ENCODE data around the gene RGS7.
"Not testable (repeated sequence)": the region's sequence is repeated elsewhere in the genome, so short reads cannot be mapped to it uniquely, and the experiment has no call there.

RGS7 gene

GRCh38 chr1:241180569-241180968 is 176.4 kb downstream of the RGS7 start:
- H3K4me3 ChIP-seq (ENCODE audit: low read depth, low read length): no peak overlapping the region
- DNase-seq (ENCODE audit: low read depth): no peak
- no peak for TF ChIP-seq CTCF (IDR thresholded peaks at IDR 0.05; ENCODE audit: low read depth, low read length, missing control alignments)
- in situ Hi-C loops (cut with HindIII; ENCODE audit: low sequenced_read_pairs): no loop called here

- in situ Hi-C loops (cut with HindIII; ENCODE audit: low sequenced_read_pairs): no loop called here
- no peak for DNase-seq (ENCODE audit: low read depth)
- no peak for TF ChIP-seq CTCF (IDR thresholded peaks at IDR 0.05; ENCODE audit: low read depth, low read length, missing control alignments)
- no peak overlapping the region for H3K4me3 ChIP-seq (ENCODE audit: low read depth, low read length)
Measured at GRCh38 chr1:241177660-241178059, 179.3 kb downstream of the RGS7 start.

- no peak for DNase-seq (ENCODE audit: low read depth)
- in situ Hi-C loops (cut with HindIII; ENCODE audit: low sequenced_read_pairs): no loop called here
- H3K4me3 ChIP-seq (ENCODE audit: low read depth, low read length): no peak overlapping the region
- TF ChIP-seq CTCF (IDR thresholded peaks at IDR 0.05; ENCODE audit: low read depth, low read length, missing control alignments): no peak
Measured at GRCh38 chr1:241172486-241172885, 184.5 kb downstream of the RGS7 start.

- in situ Hi-C loops (cut with HindIII; ENCODE audit: low sequenced_read_pairs): no loop called here
- no peak for DNase-seq (ENCODE audit: low read depth)
- no peak for TF ChIP-seq CTCF (IDR thresholded peaks at IDR 0.05; ENCODE audit: low read depth, low read length, missing control alignments)
- no peak overlapping the region for H3K4me3 ChIP-seq (ENCODE audit: low read depth, low read length)
Measured at GRCh38 chr1:241171991-241172390, 185.0 kb downstream of the RGS7 start.

GRCh38 chr1:241167121-241167630 is 189.8 kb downstream of the RGS7 start:
- TF ChIP-seq CTCF (IDR thresholded peaks at IDR 0.05; ENCODE audit: low read depth, low read length, missing control alignments): no peak
- H3K4me3 ChIP-seq (ENCODE audit: low read depth, low read length): no peak overlapping the region
- no peak for DNase-seq (ENCODE audit: low read depth)
- in situ Hi-C loops (cut with HindIII; ENCODE audit: low sequenced_read_pairs): no loop called here

GRCh38 chr1:241166625-241167024 is 190.4 kb downstream of the RGS7 start:
- DNase-seq (ENCODE audit: low read depth): no peak
- in situ Hi-C loops (cut with HindIII; ENCODE audit: low sequenced_read_pairs): no loop called here
- TF ChIP-seq CTCF (IDR thresholded peaks at IDR 0.05; ENCODE audit: low read depth, low read length, missing control alignments): no peak

GRCh38 chr1:241165256-241165655 is 191.7 kb downstream of the RGS7 start:
- in situ Hi-C loops (cut with HindIII; ENCODE audit: low sequenced_read_pairs); DNase-seq (ENCODE audit: low read depth); H3K4me3 ChIP-seq (ENCODE audit: low read depth, low read length): not testable (repeated sequence)

More at GRCh38 chr1:241166625-241167024, 190.4 kb downstream of the RGS7 start:
- no peak overlapping the region for H3K4me3 ChIP-seq (ENCODE audit: low read depth, low read length)

All from astrocyte of the cerebellum (primary cell).